PFSK-1 (cell line): Measurements from ENCODE around the gene GSTP1.

Experiments
- POLR2AphosphoS5 ChIP-seq: IDR thresholded peaks from 2 replicates; pipeline ENCODE4 v1.6.1; 2012; ENCODE audit warnings: low read depth, mild to moderate bottlenecking, control low read depth, low read length, moderate library complexity
- SIN3A ChIP-seq: IDR thresholded peaks from 2 replicates; pipeline ENCODE4 v1.6.1; 2012; ENCODE audit warnings: mild to moderate bottlenecking, low read length, moderate library complexity, borderline replicate concordance; ENCODE audit not compliant: insufficient read depth
- TAF1 ChIP-seq: IDR thresholded peaks from 2 replicates; pipeline ENCODE4 v1.6.1; 2012; ENCODE audit warnings: low read length, control low read depth, borderline replicate concordance; ENCODE audit not compliant: insufficient read depth
- TF ChIP-seq, protein P1 (sequence below), 2 experiments: IDR thresholded peaks; 2 replicates each; pipeline versions ENCODE4 v1.6.1 to v1.8.0; 2011 to 2012; ENCODE audit warnings: low read depth in 2 of 2, low read length in 2 of 2, control low read depth in 1 of 2, inconsistent platforms in 1 of 2, mild to moderate bottlenecking in 1 of 2, moderate library complexity in 1 of 2; ENCODE audit not compliant: insufficient read depth in 1 of 2

DNA sequence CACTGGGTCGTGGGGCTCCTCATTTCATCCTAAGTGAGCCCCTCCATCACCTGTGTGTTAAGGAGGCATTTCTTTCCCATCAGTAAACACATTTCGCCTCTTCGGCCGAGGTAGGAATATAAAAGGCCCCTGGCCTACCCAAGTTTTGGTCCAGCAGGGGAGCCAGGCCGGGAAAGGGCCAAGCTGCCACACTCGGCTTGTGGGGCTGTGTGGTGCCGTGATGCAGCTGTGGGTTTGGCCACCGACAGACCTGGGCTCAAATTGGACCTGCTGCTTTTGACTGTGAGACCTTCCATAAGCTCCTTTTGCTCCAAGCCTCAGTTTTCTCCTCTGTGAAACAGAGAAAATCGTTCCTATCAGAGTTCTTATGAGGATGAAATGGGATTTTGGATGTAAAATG lies 23.9 kb downstream of the GSTP1 start:
- TF ChIP-seq POLR2AphosphoS5, result no peak
- TF ChIP-seq TAF1, result no peak
- TF ChIP-seq, protein P1, sequence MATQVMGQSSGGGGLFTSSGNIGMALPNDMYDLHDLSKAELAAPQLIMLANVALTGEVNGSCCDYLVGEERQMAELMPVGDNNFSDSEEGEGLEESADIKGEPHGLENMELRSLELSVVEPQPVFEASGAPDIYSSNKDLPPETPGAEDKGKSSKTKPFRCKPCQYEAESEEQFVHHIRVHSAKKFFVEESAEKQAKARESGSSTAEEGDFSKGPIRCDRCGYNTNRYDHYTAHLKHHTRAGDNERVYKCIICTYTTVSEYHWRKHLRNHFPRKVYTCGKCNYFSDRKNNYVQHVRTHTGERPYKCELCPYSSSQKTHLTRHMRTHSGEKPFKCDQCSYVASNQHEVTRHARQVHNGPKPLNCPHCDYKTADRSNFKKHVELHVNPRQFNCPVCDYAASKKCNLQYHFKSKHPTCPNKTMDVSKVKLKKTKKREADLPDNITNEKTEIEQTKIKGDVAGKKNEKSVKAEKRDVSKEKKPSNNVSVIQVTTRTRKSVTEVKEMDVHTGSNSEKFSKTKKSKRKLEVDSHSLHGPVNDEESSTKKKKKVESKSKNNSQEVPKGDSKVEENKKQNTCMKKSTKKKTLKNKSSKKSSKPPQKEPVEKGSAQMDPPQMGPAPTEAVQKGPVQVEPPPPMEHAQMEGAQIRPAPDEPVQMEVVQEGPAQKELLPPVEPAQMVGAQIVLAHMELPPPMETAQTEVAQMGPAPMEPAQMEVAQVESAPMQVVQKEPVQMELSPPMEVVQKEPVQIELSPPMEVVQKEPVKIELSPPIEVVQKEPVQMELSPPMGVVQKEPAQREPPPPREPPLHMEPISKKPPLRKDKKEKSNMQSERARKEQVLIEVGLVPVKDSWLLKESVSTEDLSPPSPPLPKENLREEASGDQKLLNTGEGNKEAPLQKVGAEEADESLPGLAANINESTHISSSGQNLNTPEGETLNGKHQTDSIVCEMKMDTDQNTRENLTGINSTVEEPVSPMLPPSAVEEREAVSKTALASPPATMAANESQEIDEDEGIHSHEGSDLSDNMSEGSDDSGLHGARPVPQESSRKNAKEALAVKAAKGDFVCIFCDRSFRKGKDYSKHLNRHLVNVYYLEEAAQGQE (IDR thresholded peaks at IDR 0.05; ENCODE audit: insufficient read depth in 1 of 2, low read depth in 2 of 2, low read length in 2 of 2), result no peak
- no peak for TF ChIP-seq SIN3A
